HFF-Myc (cell line): ENCODE measurements around the gene SUFU.

Experiments used
- DNase-seq: peaks from one replicate; pipeline ENCODE4 v3.0.0-alpha.2; 2011; ENCODE audit warnings: low read depth; ENCODE audit errors: extremely low read depth
- H3K4me3 ChIP-seq: replicated peaks from 2 replicates; pipeline ENCODE4 v1.5.1; 2011; ENCODE audit warnings: low read depth, mild to moderate bottlenecking, control low read depth, low read length
- TF ChIP-seq, protein P1 (sequence below): IDR thresholded peaks from 2 replicates; pipeline ENCODE4 v1.5.1; 2012; ENCODE audit warnings: mild to moderate bottlenecking, low read depth, low read length, control low read depth; ENCODE audit errors: missing control alignments

Gene SUFU

DNA sequence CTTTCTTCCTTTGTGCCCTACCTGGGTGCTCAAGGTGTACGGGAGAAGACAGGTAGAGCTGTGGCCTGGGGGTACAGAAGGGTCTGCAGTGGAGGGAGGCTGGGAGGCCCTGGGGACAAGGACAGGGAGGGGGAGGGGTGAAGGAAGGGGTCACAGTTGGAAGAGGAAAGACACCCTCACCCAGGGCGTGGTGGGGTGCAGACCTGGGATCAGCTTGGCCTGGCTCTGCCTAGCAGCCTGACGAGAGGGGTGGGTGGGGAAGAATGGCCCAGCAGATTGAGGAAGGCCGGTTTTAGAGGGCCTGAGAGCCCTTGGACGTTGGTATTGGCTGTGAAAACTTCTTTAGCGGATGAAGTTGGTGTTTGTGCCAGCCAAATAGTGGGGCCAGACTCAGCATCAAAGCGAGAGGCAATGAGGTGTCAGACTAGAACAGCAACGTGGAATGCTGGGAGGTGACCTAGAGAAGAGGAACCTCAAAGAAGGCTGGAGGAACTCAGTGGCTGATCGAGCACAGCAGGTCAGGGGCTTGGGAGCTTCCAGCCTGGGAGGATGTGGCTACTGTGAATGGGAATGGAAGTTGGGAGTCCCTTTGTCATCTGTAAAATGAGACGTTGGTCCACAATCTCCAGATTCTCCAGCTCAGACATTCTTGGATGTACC, 122.4 kb downstream of the SUFU start:
- DNase-seq, result no peak
- TF ChIP-seq, protein P1, sequence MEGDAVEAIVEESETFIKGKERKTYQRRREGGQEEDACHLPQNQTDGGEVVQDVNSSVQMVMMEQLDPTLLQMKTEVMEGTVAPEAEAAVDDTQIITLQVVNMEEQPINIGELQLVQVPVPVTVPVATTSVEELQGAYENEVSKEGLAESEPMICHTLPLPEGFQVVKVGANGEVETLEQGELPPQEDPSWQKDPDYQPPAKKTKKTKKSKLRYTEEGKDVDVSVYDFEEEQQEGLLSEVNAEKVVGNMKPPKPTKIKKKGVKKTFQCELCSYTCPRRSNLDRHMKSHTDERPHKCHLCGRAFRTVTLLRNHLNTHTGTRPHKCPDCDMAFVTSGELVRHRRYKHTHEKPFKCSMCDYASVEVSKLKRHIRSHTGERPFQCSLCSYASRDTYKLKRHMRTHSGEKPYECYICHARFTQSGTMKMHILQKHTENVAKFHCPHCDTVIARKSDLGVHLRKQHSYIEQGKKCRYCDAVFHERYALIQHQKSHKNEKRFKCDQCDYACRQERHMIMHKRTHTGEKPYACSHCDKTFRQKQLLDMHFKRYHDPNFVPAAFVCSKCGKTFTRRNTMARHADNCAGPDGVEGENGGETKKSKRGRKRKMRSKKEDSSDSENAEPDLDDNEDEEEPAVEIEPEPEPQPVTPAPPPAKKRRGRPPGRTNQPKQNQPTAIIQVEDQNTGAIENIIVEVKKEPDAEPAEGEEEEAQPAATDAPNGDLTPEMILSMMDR, result no peak
- no peak overlapping the region for H3K4me3 ChIP-seq

GRCh38 chr10:102627291-102627735, 123.5 kb downstream of the SUFU start:
- TF ChIP-seq, protein P1, result no peak
- DNase-seq, result no peak
- H3K4me3 ChIP-seq, result no peak overlapping the region

DNA sequence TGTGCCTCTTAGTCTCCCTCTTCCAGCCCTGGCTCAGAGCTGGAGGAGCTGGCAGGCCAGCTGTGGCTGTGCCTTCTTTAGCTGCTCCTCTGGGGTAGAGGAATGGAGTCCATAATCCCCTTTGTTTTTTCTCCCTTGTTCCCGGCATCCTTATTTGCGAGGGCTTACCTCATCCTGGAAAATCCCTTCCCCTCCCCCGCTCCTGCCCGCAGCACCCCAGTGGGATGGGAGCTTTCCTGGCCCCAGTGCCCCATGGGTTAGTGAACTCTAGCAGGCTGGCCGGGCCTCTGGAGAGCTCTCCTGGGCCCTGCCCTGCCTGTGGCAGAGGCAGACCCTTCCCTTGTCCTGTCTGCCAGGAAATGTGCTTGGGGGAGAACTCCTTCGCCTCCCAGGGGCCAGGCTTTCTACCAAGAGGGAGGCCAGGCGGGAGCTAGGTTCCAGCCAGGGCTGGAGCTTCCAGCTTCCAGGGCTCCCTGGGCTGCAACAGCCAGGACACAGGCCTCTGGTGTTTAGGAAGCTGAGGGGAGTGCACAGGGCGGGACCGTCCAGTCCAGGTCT, 124.0 kb downstream of the SUFU start:
- H3K4me3 ChIP-seq, result no peak overlapping the region
- no peak for DNase-seq
- TF ChIP-seq, protein P1, result no peak

GRCh38 chr10:102628451-102628911, 124.7 kb downstream of the SUFU start:
- no peak for DNase-seq
- no peak overlapping the region for H3K4me3 ChIP-seq
- TF ChIP-seq, protein P1, result peak; percentile 11

- TF ChIP-seq, protein P1, result no peak
- peak; percentile 85 for DNase-seq
- H3K4me3 ChIP-seq, result no peak overlapping the region
Measured at GRCh38 chr10:102629661-102630614, 126.2 kb downstream of the SUFU start.

- TF ChIP-seq, protein P1, result no peak
- DNase-seq, result no peak
- no peak overlapping the region for H3K4me3 ChIP-seq
Measured at GRCh38 chr10:102630663-102631062, 126.9 kb downstream of the SUFU start.
